GM21381 (cell line): ENCODE measurements around the gene NUP210L.
"Not testable (repeated sequence)": the region's sequence is repeated elsewhere in the genome, so short reads cannot be mapped to it uniquely, and the experiment has no call there.

Experiments used
- ATAC-seq: cut with Tn5 transposase; IDR thresholded peaks from one replicate; pipeline ENCODE4 v1.9.1; 2021; ENCODE audit warnings: mild to moderate bottlenecking, moderate library complexity; ENCODE audit not compliant: unreplicated experiment

Gene NUP210L

GRCh38 chr1:154170547-154171222, 15.8 kb upstream of the NUP210L start:
- ATAC-seq, result no peak

GRCh38 chr1:154167461-154167860, 12.6 kb upstream of the NUP210L start:
- ATAC-seq, result no peak

- no peak for ATAC-seq
Measured at GRCh38 chr1:154166207-154166606, 11.3 kb upstream of the NUP210L start.

- no peak for ATAC-seq
Measured at GRCh38 chr1:154159554-154159953, 4.7 kb upstream of the NUP210L start.

- no peak for ATAC-seq
Measured at GRCh38 chr1:154158307-154159125, 3.6 kb upstream of the NUP210L start.

- peak; percentile 78 for ATAC-seq
Measured at GRCh38 chr1:154157520-154158306, 2.8 kb upstream of the NUP210L start.

- no peak for ATAC-seq
Measured at GRCh38 chr1:154155251-154155650, 378 bp upstream of the NUP210L start.

GRCh38 chr1:154154053-154154452, 820 bp downstream of the NUP210L start:
- ATAC-seq, result no peak

GRCh38 chr1:154151311-154151710, 3.6 kb downstream of the NUP210L start:
- no peak for ATAC-seq

- no peak for ATAC-seq
Measured at GRCh38 chr1:154148807-154149206, 6.1 kb downstream of the NUP210L start.

- not testable (repeated sequence) for ATAC-seq
Measured at GRCh38 chr1:154147505-154147904, 7.4 kb downstream of the NUP210L start.

- no peak for ATAC-seq
Measured at GRCh38 chr1:154145986-154146385, 8.9 kb downstream of the NUP210L start.

GRCh38 chr1:154142358-154142757, 12.5 kb downstream of the NUP210L start:
- ATAC-seq, result no peak

GRCh38 chr1:154141240-154141639, 13.6 kb downstream of the NUP210L start:
- no peak for ATAC-seq

- ATAC-seq, result no peak
Measured at GRCh38 chr1:154137888-154138287, 17.0 kb downstream of the NUP210L start.

GRCh38 chr1:154133256-154133655, 21.6 kb downstream of the NUP210L start:
- ATAC-seq, result no peak

- ATAC-seq, result no peak
Measured at GRCh38 chr1:154129391-154129970, 25.4 kb downstream of the NUP210L start.

GRCh38 chr1:154123205-154123604, 31.7 kb downstream of the NUP210L start:
- ATAC-seq, result not testable (repeated sequence)

GRCh38 chr1:154117642-154118041, 37.2 kb downstream of the NUP210L start:
- no peak for ATAC-seq

- ATAC-seq, result no peak
Measured at GRCh38 chr1:154115180-154115579, 39.7 kb downstream of the NUP210L start.

GRCh38 chr1:154104433-154105082, 50.3 kb downstream of the NUP210L start:
- ATAC-seq, result no peak
